ENCODE measurements around the gene CDH4. TPM values are rescaled to one million over a fixed set of nuclear protein-coding genes. Genes with fewer than 3 reads are reported as not detected.

Gene CDH4
- total and polyA plus RNA-seq, 7 donors, result under 0.01 to 0.06 TPM; not detected in 5

DNA sequence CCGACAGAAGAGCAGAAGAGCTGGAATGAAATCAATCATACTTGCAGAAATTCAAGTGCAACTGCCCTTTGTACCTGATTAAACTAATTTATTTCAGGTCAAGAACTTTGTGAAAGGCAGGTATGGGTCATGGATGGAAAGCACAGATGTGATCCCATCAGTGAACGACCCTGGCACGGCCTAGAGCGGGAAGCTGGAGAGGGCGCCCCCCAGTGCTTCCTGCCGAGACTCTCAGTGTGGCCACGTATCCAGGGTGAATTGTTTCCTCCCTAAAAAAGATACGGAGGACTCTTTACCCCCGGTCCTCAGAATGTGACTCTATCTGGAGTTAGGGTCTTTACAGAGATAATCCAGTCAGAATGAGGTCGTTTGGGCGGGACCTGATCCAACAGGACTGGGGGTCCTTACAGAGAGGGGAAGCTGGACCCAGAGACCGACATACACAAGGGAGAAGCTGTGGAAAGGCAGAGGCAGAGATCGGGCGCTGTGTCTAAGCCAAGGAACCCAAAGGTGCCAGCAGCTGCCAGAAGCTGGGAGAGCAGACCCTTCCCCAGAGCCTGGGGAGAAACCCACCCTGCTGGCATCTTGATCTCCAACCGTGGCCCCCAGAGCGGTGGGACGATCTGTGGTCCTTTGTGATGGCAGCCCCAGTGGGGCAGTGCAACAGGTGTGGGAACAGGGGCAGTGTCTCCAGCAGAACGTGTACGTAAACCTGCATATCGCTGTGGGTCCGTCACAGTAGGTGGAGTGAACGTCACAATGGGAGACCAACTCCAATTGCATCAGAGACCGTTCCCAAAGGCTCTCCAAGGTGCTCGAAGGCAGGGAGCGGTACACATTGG, 721.7 kb downstream of the CDH4 start:
- intact Hi-C loops (cut with DNase I), result no loop called here
- TF ChIP-seq POLR2A (IDR thresholded peaks at IDR 0.05) (no peak), POLR2AphosphoS5 (IDR thresholded peaks at IDR 0.05) (no peak), EP300 (IDR thresholded peaks at IDR 0.05) (no peak)
- TF ChIP-seq, protein P1, sequence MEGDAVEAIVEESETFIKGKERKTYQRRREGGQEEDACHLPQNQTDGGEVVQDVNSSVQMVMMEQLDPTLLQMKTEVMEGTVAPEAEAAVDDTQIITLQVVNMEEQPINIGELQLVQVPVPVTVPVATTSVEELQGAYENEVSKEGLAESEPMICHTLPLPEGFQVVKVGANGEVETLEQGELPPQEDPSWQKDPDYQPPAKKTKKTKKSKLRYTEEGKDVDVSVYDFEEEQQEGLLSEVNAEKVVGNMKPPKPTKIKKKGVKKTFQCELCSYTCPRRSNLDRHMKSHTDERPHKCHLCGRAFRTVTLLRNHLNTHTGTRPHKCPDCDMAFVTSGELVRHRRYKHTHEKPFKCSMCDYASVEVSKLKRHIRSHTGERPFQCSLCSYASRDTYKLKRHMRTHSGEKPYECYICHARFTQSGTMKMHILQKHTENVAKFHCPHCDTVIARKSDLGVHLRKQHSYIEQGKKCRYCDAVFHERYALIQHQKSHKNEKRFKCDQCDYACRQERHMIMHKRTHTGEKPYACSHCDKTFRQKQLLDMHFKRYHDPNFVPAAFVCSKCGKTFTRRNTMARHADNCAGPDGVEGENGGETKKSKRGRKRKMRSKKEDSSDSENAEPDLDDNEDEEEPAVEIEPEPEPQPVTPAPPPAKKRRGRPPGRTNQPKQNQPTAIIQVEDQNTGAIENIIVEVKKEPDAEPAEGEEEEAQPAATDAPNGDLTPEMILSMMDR (IDR thresholded peaks at IDR 0.05), result no peak
- H3K27ac ChIP-seq, result no peak overlapping the region
- H3K27me3 ChIP-seq, result peaks cover 0 to 5% (median 0%) of the 10 kb centered on the region in 3 donors
- no peaks in the 10 kb centered on the region for H3K4me1 ChIP-seq
- no peaks in the 10 kb centered on the region for H3K9me3 ChIP-seq
- H3K4me3 ChIP-seq, result no peak overlapping the region
- 95 to 98% methylated on average over 25 of the region's 25 CpGs for WGBS, 2 donors
- H3K36me3 ChIP-seq, result peaks cover 0 to 40% (median 21%) of the 10 kb centered on the region in 4 donors
- DNase-seq, result no peak

- DNase-seq, result peak; percentile 47
- Histone ChIP-seq H3K9me3 (no peaks in the 10 kb centered on the region), H3K27ac (no peak overlapping the region), H3K4me3 (no peak overlapping the region), H3K4me1 (no peaks in the 10 kb centered on the region), H3K36me3 (peaks cover 0 to 40% (median 21%) of the 10 kb centered on the region in 4 donors), H3K27me3 (no peaks in the 10 kb centered on the region)
- TF ChIP-seq EP300 (IDR thresholded peaks at IDR 0.05) (no peak), POLR2AphosphoS5 (IDR thresholded peaks at IDR 0.05) (no peak), POLR2A (IDR thresholded peaks at IDR 0.05) (no peak)
- TF ChIP-seq, protein P1 (IDR thresholded peaks at IDR 0.05), result no peak
- intact Hi-C loops (cut with DNase I), result no loop called here
- whole genome bisulfite sequencing, 2 donors, result 96 to 97% methylated on average over 14 of the region's 14 CpGs
Observed at GRCh38 chr20:61974357-61974665, 722.2 kb downstream of the CDH4 start.

- WGBS, 2 donors, result 89 to 93% methylated on average over 11 of the region's 11 CpGs
Observed at GRCh38 chr20:61975407-61976129, 723.5 kb downstream of the CDH4 start.

GRCh38 chr20:61976263-61976643, 724.2 kb downstream of the CDH4 start:
- no peak overlapping the region for H3K27ac ChIP-seq
- H3K27me3 ChIP-seq, result no peaks in the 10 kb centered on the region
- no peaks in the 10 kb centered on the region for H3K4me1 ChIP-seq
- no peak for DNase-seq
- H3K36me3 ChIP-seq, result peaks cover 0 to 51% (median 21%) of the 10 kb centered on the region in 4 donors
- intact Hi-C loops (cut with DNase I), result no loop called here
- no peaks in the 10 kb centered on the region for H3K9me3 ChIP-seq
- H3K4me3 ChIP-seq, result no peak overlapping the region
- TF ChIP-seq POLR2AphosphoS5 (IDR thresholded peaks at IDR 0.05) (no peak), POLR2A (IDR thresholded peaks at IDR 0.05) (no peak), EP300 (IDR thresholded peaks at IDR 0.05) (no peak)
- TF ChIP-seq, protein P1 (IDR thresholded peaks at IDR 0.05), result no peak
- WGBS, 2 donors, result 92 to 95% methylated on average over 9 of the region's 9 CpGs

More at GRCh38 chr20:61975407-61976129, 723.5 kb downstream of the CDH4 start:
- intact Hi-C loops (cut with DNase I), result no loop called here
- Histone ChIP-seq H3K4me3 (no peak overlapping the region), H3K4me1 (no peaks in the 10 kb centered on the region), H3K27ac (no peak overlapping the region), H3K9me3 (no peaks in the 10 kb centered on the region), H3K36me3 (peaks cover 0 to 51% (median 21%) of the 10 kb centered on the region in 4 donors), H3K27me3 (no peaks in the 10 kb centered on the region)
- DNase-seq, result no peak
- no peak for TF ChIP-seq POLR2AphosphoS5 (IDR thresholded peaks at IDR 0.05)
- TF ChIP-seq, protein P1 (IDR thresholded peaks at IDR 0.05), result no peak
- no peak for TF ChIP-seq POLR2A (IDR thresholded peaks at IDR 0.05)
- no peak for TF ChIP-seq EP300 (IDR thresholded peaks at IDR 0.05)

All from sigmoid colon (tissue), 7 donors.